Astrocyte (in vitro differentiated cells and primary cell): ENCODE data around the gene ATP11A.

Source experiments
- CTCF ChIP-seq: IDR thresholded peaks from 2 replicates; pipeline ENCODE4 v1.5.1; 2011; ENCODE audit warnings: low read depth, mild to moderate bottlenecking, inconsistent platforms, low read length, moderate library complexity; ENCODE audit not compliant: insufficient read depth
- EZH2 ChIP-seq: IDR thresholded peaks from 2 replicates; pipeline ENCODE4 v1.6.1; 2012; ENCODE audit warnings: mild to moderate bottlenecking, low read length, inconsistent platforms; ENCODE audit not compliant: insufficient read depth

DNA sequence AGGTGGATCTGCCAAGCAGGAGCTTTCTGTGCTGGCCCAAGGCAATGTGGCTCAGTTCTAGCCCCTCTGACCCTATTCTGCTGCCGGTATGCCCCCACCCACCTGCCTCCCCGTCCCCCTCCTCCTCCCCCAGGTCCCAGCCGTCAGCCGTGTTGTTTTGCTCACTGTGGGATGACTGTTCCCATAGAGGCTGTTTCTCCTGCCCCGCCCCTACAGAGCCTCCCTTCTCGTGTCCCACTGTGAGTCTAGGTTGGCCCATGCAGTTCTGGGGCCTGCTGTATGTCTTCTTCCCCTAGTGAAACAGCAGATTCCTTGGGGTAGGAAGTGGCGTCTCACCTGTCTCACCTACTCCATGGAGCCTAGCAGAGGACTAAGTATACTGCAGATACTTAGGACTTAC lies 48.8 kb downstream of the ATP11A start:
- TF ChIP-seq CTCF, result no peak
- TF ChIP-seq EZH2, result no peak
